PC-9 (cell line): ENCODE measurements around the gene CD247.

Experiments used
- EZH2 ChIP-seq: fragments of 200-600 bp; sonication (generic); IDR thresholded peaks from 2 replicates; pipeline ENCODE4 v1.8.0; 2017; ENCODE audit warnings: antibody characterized with exemption, low read depth
- TF ChIP-seq, protein P1 (sequence below): fragments of 200-600 bp; sonication (generic); conservative IDR thresholded peaks from 2 replicates; pipeline ENCODE4 v1.6.1; 2017; ENCODE audit warnings: mixed run types, antibody characterized with exemption, mild to moderate bottlenecking, moderate library complexity

DNA sequence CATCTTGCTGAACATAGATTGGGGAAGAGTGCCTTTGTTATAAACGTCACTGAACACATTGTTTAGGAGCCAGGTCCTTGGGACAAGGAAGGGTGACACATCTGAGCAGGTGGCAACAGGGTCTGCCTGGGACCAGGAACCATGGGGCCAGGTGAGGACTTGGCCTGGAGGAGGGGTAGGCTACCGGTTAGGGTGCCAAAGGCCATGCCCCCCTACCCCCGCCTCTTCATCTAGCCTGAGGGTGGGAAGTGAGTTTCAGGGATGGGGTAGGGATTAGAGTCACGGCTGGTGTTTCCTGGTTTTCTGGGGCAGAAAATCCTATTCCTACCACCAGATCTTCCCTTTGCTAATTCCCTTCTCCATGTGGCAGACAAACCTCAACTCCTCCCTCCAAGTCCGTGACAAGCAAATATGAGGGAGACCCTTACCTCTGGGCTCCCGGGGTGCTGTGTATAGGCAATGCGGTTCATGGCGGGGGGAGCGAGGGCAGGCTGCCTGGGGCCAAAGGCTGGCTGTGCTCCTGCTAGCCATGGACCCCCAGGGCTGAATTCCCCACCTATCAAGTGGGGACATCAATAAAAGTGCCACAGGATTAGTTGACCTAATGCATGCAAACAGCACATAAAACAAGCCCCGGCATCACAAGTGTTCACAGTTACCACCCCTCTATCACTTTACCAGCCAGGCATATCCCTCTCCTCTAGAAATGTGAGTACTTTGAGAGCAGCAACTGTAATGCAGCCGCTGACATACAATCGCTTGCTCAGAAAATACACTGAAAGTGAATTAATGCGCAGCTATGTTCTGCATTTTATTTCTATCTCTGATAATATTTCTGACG lies 14.5 kb downstream of the CD247 start:
- TF ChIP-seq, protein P1, sequence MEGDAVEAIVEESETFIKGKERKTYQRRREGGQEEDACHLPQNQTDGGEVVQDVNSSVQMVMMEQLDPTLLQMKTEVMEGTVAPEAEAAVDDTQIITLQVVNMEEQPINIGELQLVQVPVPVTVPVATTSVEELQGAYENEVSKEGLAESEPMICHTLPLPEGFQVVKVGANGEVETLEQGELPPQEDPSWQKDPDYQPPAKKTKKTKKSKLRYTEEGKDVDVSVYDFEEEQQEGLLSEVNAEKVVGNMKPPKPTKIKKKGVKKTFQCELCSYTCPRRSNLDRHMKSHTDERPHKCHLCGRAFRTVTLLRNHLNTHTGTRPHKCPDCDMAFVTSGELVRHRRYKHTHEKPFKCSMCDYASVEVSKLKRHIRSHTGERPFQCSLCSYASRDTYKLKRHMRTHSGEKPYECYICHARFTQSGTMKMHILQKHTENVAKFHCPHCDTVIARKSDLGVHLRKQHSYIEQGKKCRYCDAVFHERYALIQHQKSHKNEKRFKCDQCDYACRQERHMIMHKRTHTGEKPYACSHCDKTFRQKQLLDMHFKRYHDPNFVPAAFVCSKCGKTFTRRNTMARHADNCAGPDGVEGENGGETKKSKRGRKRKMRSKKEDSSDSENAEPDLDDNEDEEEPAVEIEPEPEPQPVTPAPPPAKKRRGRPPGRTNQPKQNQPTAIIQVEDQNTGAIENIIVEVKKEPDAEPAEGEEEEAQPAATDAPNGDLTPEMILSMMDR: no peak
- no peak for TF ChIP-seq EZH2
